ENCODE data around the gene P4HTM.

GRCh38 chr3:48962939-48963338 is 27.1 kb upstream of the P4HTM start:
- TF ChIP-seq CTCF (IDR thresholded peaks at IDR 0.05) (no peak), ZFX (IDR thresholded peaks at IDR 0.05; ENCODE audit: borderline replicate concordance) (no peak)

All from 22Rv1 (cell line).